ENCODE data around the gene GRAP2. TPM values are rescaled to one million over a fixed set of nuclear protein-coding genes. Genes with fewer than 3 reads are reported as not detected.

Gene GRAP2
- total and polyA plus RNA-seq, 9 of the 15 experiments (the other 6 are each of a cell fraction or from before 2014, with no cell fraction given), result 4.8 to 88.7 (median 60.4) TPM

- TF ChIP-seq REST (IDR thresholded peaks at IDR 0.05; ENCODE audit: borderline replicate concordance), result peak; percentile 63; the same call in 1 of the 2 replicates
- TF ChIP-seq REST (CRISPR knock-in tag; IDR thresholded peaks at IDR 0.05; ENCODE audit: low read depth), result no peak
- TF ChIP-seq ATF2 (CRISPR knock-in tag; IDR thresholded peaks at IDR 0.05), result no peak
- peak; percentile 70; the same call in 1 of the 2 replicates for TF ChIP-seq BACH1 (tag; IDR thresholded peaks at IDR 0.05)
Measured at GRCh38 chr22:39959640-39960447, 59.0 kb downstream of the GRAP2 start, which contains the start of gene TMA7B (continued).

Measured in K562 (cell line).